Measurements from ENCODE around the gene CDC42SE2. TPM values are rescaled to one million over a fixed set of nuclear protein-coding genes. Genes with fewer than 3 reads are reported as not detected.
A peak's percentile ranks its signal among the peaks of the same experiment; 100 is the strongest.

Gene CDC42SE2
- total and polyA plus RNA-seq, 2 donors from 2014 or later, result 24.8 to 90.7 TPM

- peak; percentile 80 for FAIRE-seq
These were observed 17.4 kb downstream of the CDC42SE2 start for GRCh38 chr5:131281133-131281867.

DNA sequence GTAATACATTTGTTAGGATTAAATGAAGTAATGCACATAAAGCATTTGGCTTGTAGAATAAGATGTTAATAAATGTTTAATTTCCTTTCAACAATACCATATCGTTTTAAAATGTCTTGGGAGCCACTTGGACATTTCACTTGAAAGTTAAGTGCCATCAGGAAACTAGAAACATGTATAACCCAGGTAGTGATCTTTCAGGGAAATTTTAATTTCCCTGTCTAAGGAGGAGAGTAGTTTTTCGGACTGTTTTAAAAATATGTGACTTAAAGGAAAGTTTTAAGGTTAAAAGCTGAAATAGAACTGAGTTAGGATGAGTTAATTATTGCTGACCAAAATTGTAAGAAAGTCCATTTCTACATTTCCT, 18.0 kb downstream of the CDC42SE2 start:
- Histone ChIP-seq H3K27ac (ENCODE audit: low read depth in 2 of 2, low read length in 2 of 2) (peak overlapping the region; percentile 14 to 26), H3K9ac (ENCODE audit: low read length in 3 of 3) (peak overlapping the region in 1 of 3 donors; percentile 66), H3K9me3 (ENCODE audit: control insufficient read depth in 2 of 3, insufficient read depth in 1 of 3, low read length in 3 of 3) (no peaks in the 10 kb centered on the region), H3K4me3 (ENCODE audit: low read length in 3 of 3) (peak overlapping the region in 2 of 3 donors; percentile 37 to 45), H3K36me3 (ENCODE audit: control insufficient read depth in 2 of 3, insufficient read depth in 3 of 3, low read length in 3 of 3) (no peaks in the 10 kb centered on the region), H3K27me3 (ENCODE audit: control insufficient read depth, insufficient read depth, low read length) (no peaks in the 10 kb centered on the region), H3K4me1 (ENCODE audit: control insufficient read depth in 2 of 3, insufficient read depth in 2 of 3, low read depth in 1 of 3, low read length in 3 of 3) (peaks cover 0 to 11% (median 2%) of the 10 kb centered on the region in 3 donors)
- no peak for DNase-seq
- no peak for FAIRE-seq
- TF ChIP-seq CTCF (IDR thresholded peaks at IDR 0.05; ENCODE audit: borderline replicate concordance, extremely low read depth, insufficient read depth), result no peak
- intact Hi-C loops (cut with DNase I), result no loop called here

More at GRCh38 chr5:131281133-131281867, 17.4 kb downstream of the CDC42SE2 start:
- no peaks in the 10 kb centered on the region for H3K27me3 ChIP-seq (ENCODE audit: control insufficient read depth, insufficient read depth, low read length)
- intact Hi-C loops (cut with DNase I), result no loop called here
- H3K4me3 ChIP-seq (ENCODE audit: low read length in 3 of 3), result peak overlapping the region in 2 of 3 donors; percentile 37 to 45
- peak overlapping the region; percentile 26 to 58 for H3K27ac ChIP-seq (ENCODE audit: low read depth in 2 of 2, low read length in 2 of 2)
- no peaks in the 10 kb centered on the region for H3K9me3 ChIP-seq (ENCODE audit: control insufficient read depth in 2 of 3, insufficient read depth in 1 of 3, low read length in 3 of 3)
- no peaks in the 10 kb centered on the region for H3K36me3 ChIP-seq (ENCODE audit: control insufficient read depth in 2 of 3, insufficient read depth in 3 of 3, low read length in 3 of 3)
- peaks cover 0 to 11% (median 2%) of the 10 kb centered on the region in 3 donors for H3K4me1 ChIP-seq (ENCODE audit: control insufficient read depth in 2 of 3, insufficient read depth in 2 of 3, low read depth in 1 of 3, low read length in 3 of 3)
- TF ChIP-seq CTCF (IDR thresholded peaks at IDR 0.05; ENCODE audit: borderline replicate concordance, extremely low read depth, insufficient read depth), result no peak
- peak overlapping the region in 1 of 3 donors; percentile 66 for H3K9ac ChIP-seq (ENCODE audit: low read length in 3 of 3)
- DNase-seq, result peak in 1 of 5 donors; percentile 14

DNA sequence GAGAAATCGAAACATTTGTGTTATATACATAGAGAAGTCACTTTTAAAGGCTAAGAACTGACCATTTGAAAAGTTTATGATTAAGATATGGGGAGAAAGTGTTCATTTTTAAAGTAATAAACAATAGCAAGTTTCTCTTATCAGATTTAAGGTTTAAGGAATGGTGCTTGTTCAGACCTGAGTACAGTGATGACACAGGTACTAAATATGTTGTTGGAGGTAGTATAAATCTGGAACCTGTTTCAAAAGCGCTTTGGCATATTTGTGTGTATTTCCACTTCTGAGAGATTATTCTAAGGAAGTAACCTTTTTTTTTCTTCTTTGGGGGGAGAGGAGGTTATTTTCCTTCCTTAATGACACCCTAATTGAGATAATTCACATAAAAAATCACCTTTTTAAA, 18.4 kb downstream of the CDC42SE2 start:
- Histone ChIP-seq H3K4me1 (ENCODE audit: control insufficient read depth in 2 of 3, insufficient read depth in 2 of 3, low read depth in 1 of 3, low read length in 3 of 3) (peaks cover 0 to 11% (median 2%) of the 10 kb centered on the region in 3 donors), H3K27me3 (ENCODE audit: control insufficient read depth, insufficient read depth, low read length) (no peaks in the 10 kb centered on the region), H3K4me3 (ENCODE audit: low read length in 3 of 3) (peak overlapping the region in 2 of 3 donors; percentile 37 to 45), H3K36me3 (ENCODE audit: control insufficient read depth in 2 of 3, insufficient read depth in 3 of 3, low read length in 3 of 3) (no peaks in the 10 kb centered on the region), H3K9me3 (ENCODE audit: control insufficient read depth in 2 of 3, insufficient read depth in 1 of 3, low read length in 3 of 3) (no peaks in the 10 kb centered on the region), H3K9ac (ENCODE audit: low read length in 3 of 3) (peak overlapping the region in 1 of 3 donors; percentile 66), H3K27ac (ENCODE audit: low read depth in 2 of 2, low read length in 2 of 2) (peak overlapping the region; percentile 14 to 26)
- DNase-seq (no peak), FAIRE-seq (no peak)
- no peak for TF ChIP-seq CTCF (IDR thresholded peaks at IDR 0.05; ENCODE audit: borderline replicate concordance, extremely low read depth, insufficient read depth)
- intact Hi-C loops (cut with DNase I), result no loop called here

Measured in kidney (tissue), 14 donors.